ENCODE results near the gene NEU4. TPM values are rescaled to one million over a fixed set of nuclear protein-coding genes. Genes with fewer than 3 reads are reported as not detected.
"Not testable (repeated sequence)": the region's sequence is repeated elsewhere in the genome, so short reads cannot be mapped to it uniquely, and the experiment has no call there.

NEU4 gene
- polyA plus RNA-seq, 6 donors from 2014 or later = 0.55 to 1.7 TPM; not detected in 4

DNA sequence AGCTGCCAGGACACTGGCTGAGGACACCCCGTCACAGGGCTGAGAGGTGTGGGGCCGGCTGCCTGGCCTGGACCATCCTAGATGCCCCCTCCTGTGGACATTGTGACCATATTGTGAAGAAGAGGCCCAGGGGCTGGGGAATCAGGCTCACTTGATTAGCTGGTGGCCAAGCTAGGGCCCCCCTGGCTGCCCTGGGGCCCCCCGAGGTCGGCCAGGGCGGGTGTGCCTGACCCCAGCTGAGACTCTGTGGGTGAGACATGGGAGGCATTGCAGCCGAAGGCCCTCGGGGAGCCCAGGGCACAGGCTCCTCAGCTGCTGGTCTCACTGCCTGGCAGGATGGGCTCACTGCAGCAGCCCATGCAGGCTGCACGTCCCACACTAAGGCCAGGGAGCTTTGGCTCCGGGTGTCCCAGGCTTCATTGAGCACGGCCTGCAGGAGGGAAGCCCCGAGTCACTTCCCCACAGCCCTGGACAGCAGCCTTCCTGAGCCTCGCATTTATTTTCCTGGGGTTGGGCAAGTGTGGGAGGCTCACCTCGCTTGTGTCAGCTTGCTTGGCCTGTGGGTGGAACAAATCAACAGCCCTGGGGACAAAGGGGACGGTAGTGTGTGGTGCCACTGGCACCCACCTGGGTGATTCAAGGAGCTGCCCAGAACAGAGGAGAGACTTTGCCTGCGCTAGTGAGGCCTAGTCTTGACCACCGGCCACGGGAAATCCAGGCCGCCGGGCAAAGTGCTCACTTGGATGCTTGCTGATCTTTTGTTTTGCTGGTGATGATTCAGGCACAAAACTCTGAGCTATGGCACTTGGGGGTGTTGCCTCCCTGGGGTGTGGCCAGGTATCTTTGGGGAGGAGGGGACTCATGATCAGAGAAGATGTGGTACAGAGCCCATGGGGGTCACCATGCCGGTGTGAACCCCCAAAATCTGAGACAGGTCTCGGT is 31.0 kb upstream of the NEU4 start:
- H3K4me3 Mint-ChIP-seq = no peak overlapping the region
- ATAC-seq (ENCODE audit: low read depth in 2 of 2) (no peak), DNase-seq (no peak)
- H3K4me1 Mint-ChIP-seq = peaks cover 0 to 2% (median 0%) of the 10 kb centered on the region in 3 donors
- H3K36me3 Mint-ChIP-seq = no peaks in the 10 kb centered on the region
- peaks cover 0 to 12% (median 6%) of the 10 kb centered on the region in 3 donors for H3K27me3 Mint-ChIP-seq
- no peak overlapping the region for H3K27ac Mint-ChIP-seq
- peaks cover 0 to 12% (median 9%) of the 10 kb centered on the region in 7 donors for H3K9me3 Mint-ChIP-seq

DNA sequence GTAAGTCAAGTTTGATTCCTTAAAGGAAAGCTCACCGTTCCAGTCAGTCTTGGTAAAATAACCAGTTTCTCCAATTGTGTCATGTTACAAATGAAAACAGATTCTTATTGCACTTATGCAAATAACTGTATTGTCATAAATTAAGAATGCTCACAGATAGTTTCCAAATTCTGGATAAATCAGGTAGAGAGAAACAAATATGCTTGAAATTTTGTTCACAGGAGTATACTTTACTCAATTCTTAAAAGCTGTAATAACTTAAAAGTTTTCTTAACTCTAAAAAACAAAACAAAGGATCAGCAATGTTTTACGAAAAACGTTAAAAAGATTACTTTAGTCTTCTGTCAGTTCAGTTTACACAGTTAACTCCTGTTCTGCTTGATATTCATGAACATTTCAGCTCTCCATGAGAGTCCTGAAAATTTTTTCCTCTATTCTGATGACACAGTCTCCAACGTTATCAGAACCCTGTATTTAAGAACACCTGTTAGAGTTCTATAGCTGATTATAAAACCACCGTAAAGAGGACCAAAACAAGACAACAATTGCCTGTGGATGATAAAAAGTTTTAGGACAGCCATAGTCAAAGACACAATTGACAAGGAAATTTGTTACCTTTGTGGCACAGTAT is 27.9 kb upstream of the NEU4 start:
- Mint-ChIP-seq H3K36me3 (no peaks in the 10 kb centered on the region), H3K27me3 (no peaks in the 10 kb centered on the region), H3K27ac (no peak overlapping the region), H3K9me3 (peaks cover 0 to 15% (median 9%) of the 10 kb centered on the region in 7 donors), H3K4me1 (no peaks in the 10 kb centered on the region), H3K4me3 (no peak overlapping the region)
- no peak for DNase-seq
- ATAC-seq (ENCODE audit: low read depth in 2 of 2) = no peak

DNA sequence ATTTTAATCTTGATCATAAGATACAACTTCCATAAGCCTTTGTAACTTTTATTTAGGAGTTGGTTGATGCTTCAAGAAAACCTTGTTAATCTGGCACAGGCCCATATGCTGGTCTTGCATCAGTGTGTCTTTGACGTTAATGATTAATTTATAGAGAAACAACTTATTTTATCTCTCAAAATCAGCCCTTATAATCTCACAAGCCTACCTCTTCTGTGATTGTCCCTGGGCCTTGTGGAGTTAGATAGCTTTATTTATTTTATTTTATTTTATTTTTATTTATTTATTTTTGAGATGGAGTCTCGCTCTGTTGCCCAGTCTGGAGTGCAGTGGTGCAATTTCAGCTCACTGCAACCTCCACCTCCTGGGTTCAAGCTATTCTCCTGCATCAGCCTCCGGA is 26.9 kb upstream of the NEU4 start:
- DNase-seq; H3K4me3 Mint-ChIP-seq; H3K4me1 Mint-ChIP-seq; H3K27me3 Mint-ChIP-seq; ATAC-seq (ENCODE audit: low read depth in 2 of 2); H3K36me3 Mint-ChIP-seq; H3K27ac Mint-ChIP-seq: not testable (repeated sequence)
- peaks cover 0 to 15% (median 9%) of the 10 kb centered on the region in 7 donors for H3K9me3 Mint-ChIP-seq

DNA sequence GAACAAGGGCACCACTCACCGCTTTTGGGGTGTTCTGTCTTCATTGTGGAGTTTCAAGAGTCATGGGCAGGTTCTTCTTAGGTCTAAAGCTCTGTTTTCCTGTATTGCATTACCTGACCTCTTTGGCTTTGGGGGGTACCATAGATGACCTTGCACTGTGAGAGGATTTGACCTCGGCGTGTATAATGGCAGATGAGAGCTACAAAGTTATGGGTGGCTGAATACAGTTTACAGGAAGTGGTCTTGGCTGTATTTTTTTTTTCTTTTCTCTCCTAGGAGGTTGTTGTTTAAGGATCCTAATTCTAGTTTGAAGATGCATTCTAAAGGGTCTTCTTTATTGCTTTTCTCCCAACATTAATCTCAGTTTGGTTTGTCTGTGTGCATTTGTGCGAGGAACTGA is 20.9 kb upstream of the NEU4 start:
- Mint-ChIP-seq H3K9me3 (peaks cover 0 to 2% (median 0%) of the 10 kb centered on the region in 7 donors), H3K27ac (peak overlapping the region; percentile 3 to 93 (median 65)), H3K36me3 (no peaks in the 10 kb centered on the region), H3K4me1 (peaks cover 18 to 24% (median 21%) of the 10 kb centered on the region in 3 donors), H3K27me3 (no peaks in the 10 kb centered on the region), H3K4me3 (peak overlapping the region in 5 of 8 donors; percentile 7 to 86 (median 37))
- ATAC-seq (ENCODE audit: low read depth in 2 of 2) (peak; percentile 28 to 29), DNase-seq (no peak)

DNA sequence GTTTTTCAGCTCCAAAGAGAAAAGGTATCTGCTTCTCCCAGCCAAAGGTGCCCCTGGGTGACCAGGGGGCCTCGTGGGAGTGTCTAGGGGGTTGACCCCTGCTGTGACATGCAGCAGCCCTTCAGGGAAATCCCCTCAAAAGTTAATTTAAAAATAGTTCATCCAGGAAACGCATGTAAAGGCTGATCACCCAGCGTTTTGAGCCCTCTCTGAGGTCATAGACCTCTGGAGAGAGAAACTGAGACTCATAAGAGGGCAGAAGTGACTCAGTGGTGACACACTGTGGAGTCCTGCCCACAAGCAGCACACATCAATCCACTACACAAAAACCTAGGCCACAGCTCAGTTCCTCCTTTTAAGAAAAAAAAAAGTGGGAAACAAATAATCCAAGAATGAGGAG is 20.4 kb upstream of the NEU4 start:
- Mint-ChIP-seq H3K36me3 (no peaks in the 10 kb centered on the region), H3K27me3 (peaks cover 0 to 4% (median 3%) of the 10 kb centered on the region in 3 donors), H3K27ac (peak overlapping the region; percentile 3 to 95 (median 84)), H3K4me3 (peak overlapping the region in 6 of 8 donors; percentile 7 to 86 (median 52)), H3K9me3 (peaks cover 0 to 1% (median 0%) of the 10 kb centered on the region in 7 donors), H3K4me1 (peaks cover 18 to 24% (median 23%) of the 10 kb centered on the region in 3 donors)
- DNase-seq = peak; percentile 24
- peak; percentile 83 to 91 for ATAC-seq (ENCODE audit: low read depth in 2 of 2)

DNA sequence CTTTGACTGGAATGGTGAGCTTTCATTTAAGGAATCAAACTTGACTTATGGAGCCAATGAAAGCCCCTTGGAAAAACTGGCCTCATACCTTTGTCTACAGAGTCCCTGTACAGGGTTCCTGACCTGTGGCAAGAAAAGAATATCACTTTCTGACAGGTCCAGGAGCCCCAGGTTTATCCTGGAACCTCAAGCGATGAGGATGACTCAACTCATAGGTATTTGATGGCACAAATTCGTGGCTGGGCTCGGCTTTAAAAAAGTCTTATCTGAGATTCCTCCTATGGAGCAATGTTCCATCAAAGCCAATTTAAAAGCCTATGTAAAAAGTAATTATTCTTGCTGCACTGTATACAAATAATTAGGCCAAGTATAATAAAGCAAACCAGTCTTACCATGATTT is 17.6 kb upstream of the NEU4 start:
- peaks cover 18 to 24% (median 24%) of the 10 kb centered on the region in 3 donors for H3K4me1 Mint-ChIP-seq
- not testable (repeated sequence) for H3K4me3 Mint-ChIP-seq; H3K9me3 Mint-ChIP-seq; H3K27ac Mint-ChIP-seq; DNase-seq; ATAC-seq (ENCODE audit: low read depth in 2 of 2); H3K36me3 Mint-ChIP-seq; H3K27me3 Mint-ChIP-seq

DNA sequence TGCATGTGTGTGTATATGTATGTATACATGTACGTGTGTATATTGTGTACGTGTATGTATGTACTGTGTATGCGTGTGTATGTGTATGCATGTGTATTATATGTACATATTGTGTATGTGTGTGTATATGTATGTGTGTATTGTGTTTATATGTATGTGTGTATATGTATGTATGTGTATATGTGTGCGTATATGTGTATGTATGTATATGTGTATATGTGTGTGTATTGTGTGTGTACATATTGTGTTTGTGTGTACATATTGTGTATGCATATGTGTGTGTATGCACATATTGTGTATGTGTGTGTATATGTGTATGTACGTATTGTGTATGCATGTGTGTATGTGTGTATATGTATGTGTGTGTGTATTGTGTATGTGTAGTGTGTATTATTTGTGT is 15.6 kb upstream of the NEU4 start:
- no peak overlapping the region for H3K4me3 Mint-ChIP-seq
- ATAC-seq (ENCODE audit: low read depth in 2 of 2) (no peak), DNase-seq (no peak)
- peak overlapping the region in 1 of 6 donors; percentile 0 for H3K27ac Mint-ChIP-seq
- peaks cover 0 to 1% (median 0%) of the 10 kb centered on the region in 7 donors for H3K9me3 Mint-ChIP-seq
- no peaks in the 10 kb centered on the region for H3K36me3 Mint-ChIP-seq
- H3K27me3 Mint-ChIP-seq = peaks cover 0 to 10% (median 5%) of the 10 kb centered on the region in 3 donors
- H3K4me1 Mint-ChIP-seq = peaks cover 8 to 16% (median 13%) of the 10 kb centered on the region in 3 donors

DNA sequence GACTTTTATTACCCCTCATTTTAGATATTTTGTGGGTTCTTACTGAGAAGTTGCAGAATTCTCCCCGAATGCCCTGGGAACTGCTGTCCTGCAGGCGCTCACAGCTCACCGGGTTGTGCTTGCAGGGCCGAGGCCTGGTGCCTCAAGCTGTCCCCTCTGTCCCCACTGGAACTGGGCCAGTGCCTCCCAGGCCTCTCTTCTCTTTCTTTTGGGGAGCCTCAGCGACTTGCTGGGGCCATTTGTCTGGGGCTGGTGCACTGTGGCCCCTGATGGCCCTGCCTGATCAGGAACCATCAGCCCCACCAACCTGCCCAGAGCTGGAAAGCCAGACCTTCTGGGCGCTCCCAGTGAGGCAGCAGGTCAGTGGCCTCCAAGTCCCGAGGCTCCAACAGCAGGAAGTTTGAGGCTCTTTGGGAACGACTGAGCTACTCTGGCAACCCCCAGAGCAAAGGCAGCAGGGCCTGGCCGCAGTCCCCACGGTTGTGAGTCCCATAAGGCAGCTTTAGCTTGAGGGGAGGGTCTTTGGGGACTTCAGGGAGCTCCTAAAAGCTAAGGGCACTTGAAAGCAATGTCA is 14.7 kb upstream of the NEU4 start:
- H3K4me1 Mint-ChIP-seq = peaks cover 0 to 6% (median 4%) of the 10 kb centered on the region in 3 donors
- H3K27me3 Mint-ChIP-seq = peaks cover 0 to 10% (median 5%) of the 10 kb centered on the region in 3 donors
- no peak overlapping the region for H3K4me3 Mint-ChIP-seq
- H3K9me3 Mint-ChIP-seq = no peaks in the 10 kb centered on the region
- ATAC-seq (ENCODE audit: low read depth in 2 of 2) (no peak), DNase-seq (no peak)
- H3K36me3 Mint-ChIP-seq = no peaks in the 10 kb centered on the region
- H3K27ac Mint-ChIP-seq = no peak overlapping the region

DNA sequence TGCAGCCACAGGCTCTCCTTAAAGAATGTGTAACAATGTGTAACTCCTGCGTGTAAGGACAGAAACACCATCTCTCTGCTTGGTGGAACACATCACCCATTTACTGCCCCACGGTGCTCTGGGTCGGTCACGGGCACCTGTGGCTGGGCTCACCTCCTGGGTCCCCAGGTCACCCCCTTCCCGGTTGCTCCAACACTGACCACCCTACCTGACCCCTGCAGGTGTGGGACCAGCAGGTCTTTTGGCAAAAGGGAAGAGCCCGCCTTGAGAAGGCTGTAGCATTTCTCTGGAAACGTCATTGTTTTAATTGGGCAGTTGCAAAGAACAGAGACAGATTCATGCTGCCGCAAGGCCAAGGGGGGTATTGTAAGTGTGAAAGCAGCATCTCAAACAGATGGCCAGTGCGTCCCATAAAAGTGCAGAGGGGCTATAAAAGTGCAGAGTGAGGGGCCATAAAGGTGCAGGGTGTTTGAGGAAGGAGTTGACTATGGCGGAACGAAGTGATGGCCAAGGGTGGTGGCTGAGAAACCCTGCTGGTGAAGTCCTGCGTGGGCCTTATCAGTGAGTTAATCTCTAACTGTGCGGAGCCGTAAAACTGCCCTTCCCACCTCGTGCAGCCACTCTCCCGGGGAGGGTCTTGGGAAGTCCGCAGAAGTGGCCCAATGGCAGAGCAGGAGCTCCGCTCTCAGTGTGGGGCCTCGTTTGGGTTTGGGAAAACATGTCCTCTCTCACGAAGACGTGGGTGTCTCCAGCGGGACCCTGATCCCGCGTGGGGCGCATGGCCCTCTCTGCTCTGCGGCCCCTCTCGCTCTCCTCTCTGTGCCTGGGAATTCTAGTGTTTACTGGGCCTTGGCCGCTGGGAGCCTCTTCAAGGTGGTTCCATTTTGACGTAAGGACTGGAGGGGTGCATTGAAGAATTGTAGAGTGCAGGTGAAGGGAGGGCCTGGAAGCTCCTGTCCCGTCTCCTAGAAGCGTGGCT is 13.7 kb upstream of the NEU4 start:
- Mint-ChIP-seq H3K4me3 (no peak overlapping the region), H3K4me1 (peaks cover 0 to 3% (median 0%) of the 10 kb centered on the region in 3 donors), H3K27ac (peak overlapping the region in 1 of 6 donors; percentile 9), H3K36me3 (no peaks in the 10 kb centered on the region), H3K27me3 (peaks cover 0 to 10% (median 5%) of the 10 kb centered on the region in 3 donors), H3K9me3 (no peaks in the 10 kb centered on the region)
- DNase-seq = no peak
- no peak for ATAC-seq (ENCODE audit: low read depth in 2 of 2)

DNA sequence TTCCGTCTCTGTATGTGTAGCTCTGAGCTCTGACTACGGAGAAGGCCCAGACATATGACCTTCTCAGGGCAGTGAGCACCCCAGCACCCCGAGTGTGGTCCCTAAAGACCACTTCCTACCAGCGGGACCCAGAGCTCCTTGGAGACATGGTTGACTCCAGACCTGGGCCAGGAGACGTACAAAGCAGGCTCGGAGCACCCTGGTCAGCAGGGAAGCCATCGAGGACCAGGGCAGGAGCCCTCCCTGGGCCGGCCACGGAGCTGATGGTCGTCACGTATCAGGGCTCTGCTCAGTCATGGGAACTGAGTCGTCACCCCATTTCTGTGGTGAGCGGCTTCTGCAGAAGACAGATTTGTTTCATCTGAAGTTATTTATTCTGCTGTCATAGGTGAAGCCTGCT is 12.8 kb upstream of the NEU4 start:
- Mint-ChIP-seq H3K4me1 (peaks cover 0 to 3% (median 0%) of the 10 kb centered on the region in 3 donors), H3K36me3 (no peaks in the 10 kb centered on the region), H3K9me3 (no peaks in the 10 kb centered on the region), H3K27ac (no peak overlapping the region), H3K4me3 (no peak overlapping the region), H3K27me3 (peaks cover 0 to 12% (median 5%) of the 10 kb centered on the region in 3 donors)
- no peak for DNase-seq
- no peak for ATAC-seq (ENCODE audit: low read depth in 2 of 2)

DNA sequence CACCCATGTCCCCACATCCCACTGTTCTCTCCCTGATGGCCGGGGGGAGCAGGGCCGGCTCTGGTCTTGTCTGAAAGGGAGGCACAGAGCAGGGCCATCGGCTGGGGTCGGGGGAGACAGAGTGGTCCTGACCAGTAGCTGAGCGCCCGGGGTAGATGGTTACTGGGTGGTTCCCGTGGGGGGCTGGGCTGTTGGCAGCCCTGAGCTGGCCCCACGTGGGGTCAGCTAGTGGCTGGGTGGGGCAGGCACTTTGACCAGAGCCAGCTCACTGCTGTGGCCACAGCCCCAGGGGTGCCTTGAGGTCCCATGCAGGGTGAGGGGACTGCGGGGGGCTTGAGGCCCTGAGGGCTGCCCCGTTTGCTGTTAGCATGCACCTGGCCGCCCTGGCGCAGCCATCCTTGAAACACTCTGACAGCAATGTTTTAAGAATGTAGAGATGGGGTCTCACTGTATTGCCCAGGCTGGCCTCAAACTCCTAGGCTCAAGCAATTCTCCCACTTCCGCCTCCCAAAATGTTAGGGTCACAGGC is 12.3 kb upstream of the NEU4 start:
- Mint-ChIP-seq H3K36me3 (no peaks in the 10 kb centered on the region), H3K27ac (peak overlapping the region in 1 of 6 donors; percentile 76), H3K27me3 (peaks cover 0 to 17% (median 5%) of the 10 kb centered on the region in 3 donors), H3K4me3 (no peak overlapping the region), H3K4me1 (peaks cover 0 to 3% (median 0%) of the 10 kb centered on the region in 3 donors), H3K9me3 (no peaks in the 10 kb centered on the region)
- no peak for ATAC-seq (ENCODE audit: low read depth in 2 of 2)
- DNase-seq = no peak

DNA sequence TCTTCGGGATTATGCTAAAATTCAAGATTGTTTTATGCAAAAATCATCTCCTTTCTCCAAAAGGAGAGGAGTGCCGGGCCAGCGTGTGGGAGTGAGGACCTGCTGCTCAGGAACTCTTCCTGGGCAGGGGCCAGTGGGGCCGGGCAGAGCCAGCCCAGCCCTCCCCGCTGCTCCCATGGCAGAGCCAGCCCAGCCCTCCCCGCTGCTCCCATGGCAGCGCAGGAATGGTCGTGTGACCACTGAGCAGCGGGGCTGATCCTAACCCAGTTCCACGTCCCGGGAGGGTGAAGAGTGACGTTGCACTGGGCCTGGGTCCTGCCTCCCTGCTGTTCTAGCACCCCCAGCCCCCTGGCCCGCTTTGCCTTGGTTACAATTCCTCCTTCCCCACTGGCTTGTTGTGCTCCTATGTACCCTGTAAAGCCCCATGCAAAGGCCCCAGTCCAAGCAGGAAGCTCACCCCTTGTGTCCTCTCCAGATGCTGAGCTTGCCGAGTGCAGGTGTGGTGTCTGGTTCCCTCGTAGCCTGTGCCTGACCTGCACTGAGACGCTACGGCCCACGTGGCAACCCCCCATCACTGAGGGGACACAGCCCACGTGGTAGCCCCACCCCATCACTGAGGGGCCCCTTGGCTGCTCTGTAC is 11.4 kb upstream of the NEU4 start:
- H3K4me1 Mint-ChIP-seq = peaks cover 0 to 3% (median 0%) of the 10 kb centered on the region in 3 donors

More for the DNA sequence above, 11.4 kb upstream of the NEU4 start:
- Mint-ChIP-seq H3K27ac (no peak overlapping the region), H3K4me3 (no peak overlapping the region), H3K27me3 (peaks cover 0 to 22% (median 5%) of the 10 kb centered on the region in 3 donors), H3K9me3 (no peaks in the 10 kb centered on the region), H3K36me3 (no peaks in the 10 kb centered on the region)
- ATAC-seq (ENCODE audit: low read depth in 2 of 2) = no peak
- DNase-seq = no peak
